SK-MEL-5 (cell line): ENCODE results near the gene QSOX1. TPM values are rescaled to one million over a fixed set of nuclear protein-coding genes. Genes with fewer than 3 reads are reported as not detected.
"Not testable (repeated sequence)": the region's sequence is repeated elsewhere in the genome, so short reads cannot be mapped to it uniquely, and the experiment has no call there.

ENCODE experiments used
- DNase-seq: peaks from one replicate; pipeline ENCODE4 v3.0.0-alpha.2; 2016; ENCODE audit warnings: low read depth, low spot score
- in situ Hi-C: cut with HindIII; loops from 2 replicates; pipeline ENCODE4 v1.10.0; 2016; ENCODE audit warnings: low sequenced_read_pairs, high pct_unique_total_duplicates, low pct_unique_long_range_greater_than_20kb
- polyA plus RNA-seq, 2 experiments: library from polyadenylated mRNA; depleted of rRNA; stranded (reverse); fragments of >200 nt; gene quantifications; 2 replicates each; pipeline ENCODE4 v1.2.3, GENCODE V29; 2015
- total RNA-seq: library from RNA; depleted of rRNA; stranded (reverse); fragments of >200 nt; shearing (Covaris generic); gene quantifications from 2 replicates; pipeline ENCODE4 v1.2.3, GENCODE V29; 2014; rRNA removed

The QSOX1 gene
- total RNA-seq = 66.9 and 77.5 TPM in 2 replicates
- 222 and 267 TPM in 2 replicates for polyA plus RNA-seq (2015; cell fraction: cytosol; rRNA removed)
- polyA plus RNA-seq (2015; cell fraction: nucleus; rRNA removed) = 39.2 and 40.5 TPM in 2 replicates

GRCh38 chr1:180154325-180155181, at the start of gene QSOX1:
QSOX1 (plus strand) TSS chr1:180154869; CDS start chr1:180154908, 39 bp downstream.
- in situ Hi-C loops = no loop called here
- peak; percentile 82 for DNase-seq

- in situ Hi-C loops = no loop called here
- no peak for DNase-seq
These were observed 42.6 kb upstream of the QSOX1 start for GRCh38 chr1:180112091-180112490.

- DNase-seq = no peak
- in situ Hi-C loops = no loop called here
These were observed 41.6 kb upstream of the QSOX1 start for GRCh38 chr1:180112984-180113647.

GRCh38 chr1:180114396-180114945, 40.2 kb upstream of the QSOX1 start:
- no peak for DNase-seq
- in situ Hi-C loops = no loop called here

GRCh38 chr1:180116964-180117763, 37.5 kb upstream of the QSOX1 start:
- in situ Hi-C loops = no loop called here
- DNase-seq = no peak

GRCh38 chr1:180117764-180118116, 36.9 kb upstream of the QSOX1 start:
- in situ Hi-C loops = no loop called here
- DNase-seq = no peak

- DNase-seq = no peak
- in situ Hi-C loops = no loop called here
These were observed 34.8 kb upstream of the QSOX1 start for GRCh38 chr1:180119837-180120236.

- in situ Hi-C loops = no loop called here
- DNase-seq = no peak
These were observed 31.2 kb upstream of the QSOX1 start for GRCh38 chr1:180123463-180123936.

GRCh38 chr1:180130651-180131050, 24.0 kb upstream of the QSOX1 start:
- DNase-seq = no peak
- in situ Hi-C loops = no loop called here

GRCh38 chr1:180131510-180131909, 23.2 kb upstream of the QSOX1 start:
- in situ Hi-C loops = no loop called here
- peak; percentile 31 for DNase-seq

- in situ Hi-C loops = no loop called here
- DNase-seq = no peak
These were observed 21.5 kb upstream of the QSOX1 start for GRCh38 chr1:180133193-180133592.

- DNase-seq, in situ Hi-C loops: not testable (repeated sequence)
These were observed 21.0 kb upstream of the QSOX1 start for GRCh38 chr1:180133688-180134087.

GRCh38 chr1:180135535-180135934, 19.1 kb upstream of the QSOX1 start:
- no peak for DNase-seq
- in situ Hi-C loops = no loop called here

GRCh38 chr1:180136331-180136967, 18.2 kb upstream of the QSOX1 start:
- in situ Hi-C loops = no loop called here

GRCh38 chr1:180136968-180137356, 17.7 kb upstream of the QSOX1 start:
- in situ Hi-C loops = no loop called here
- DNase-seq = no peak

More at GRCh38 chr1:180136331-180136967, 18.2 kb upstream of the QSOX1 start:
- DNase-seq = no peak

GRCh38 chr1:180137776-180138175, 16.9 kb upstream of the QSOX1 start:
- in situ Hi-C loops = no loop called here
- DNase-seq = peak; percentile 6

GRCh38 chr1:180141381-180141934, 13.2 kb upstream of the QSOX1 start:
- no peak for DNase-seq
- in situ Hi-C loops = no loop called here
